AG04449 (cell line): ENCODE data around the gene SLC5A7.

ENCODE experiments used
- CTCF ChIA-PET: fragments of 350-600 bp; formaldehyde crosslinking; extraction: SDS; loops from one replicate; lab custom pipeline; 2021; ENCODE audit warnings: antibody characterized with exemption; lab: Yijun Ruan, JAX
- POLR2A ChIA-PET: fragments of 400-600, 350-600 bp; formaldehyde crosslinking; extraction: SDS; loops from one replicate; lab custom pipeline; 2020; ENCODE audit warnings: antibody characterized with exemption, inconsistent platforms; lab: Yijun Ruan, JAX
- DNase-seq: peaks from one replicate; pipeline ENCODE4 v3.0.0-alpha.2; 2010; ENCODE audit warnings: low read depth, low spot score
- H3K4me3 ChIP-seq: 2 replicates; pipeline ENCODE4 v1.5.1; 2011; ENCODE audit warnings: low read depth, mild to moderate bottlenecking, control low read depth, low read length
- CTCF ChIP-seq: IDR thresholded peaks from one replicate; pipeline ENCODE4 v1.5.1; 2011; ENCODE audit warnings: mild to moderate bottlenecking, moderate library complexity, low read length, control low read depth, inconsistent platforms; ENCODE audit not compliant: insufficient read depth; ENCODE audit errors: missing control alignments

Gene SLC5A7

GRCh38 chr2:108048752-108049151 lies 62.4 kb downstream of the SLC5A7 start:
- CTCF ChIA-PET, result no interaction called here
- no peak for DNase-seq
- POLR2A ChIA-PET, result no interaction called here
- no peak overlapping the region for H3K4me3 ChIP-seq
- no peak for TF ChIP-seq CTCF

- no peak overlapping the region for H3K4me3 ChIP-seq
- ChIA-PET POLR2A (no interaction called here), CTCF (no interaction called here)
- no peak for DNase-seq
- no peak for TF ChIP-seq CTCF
Measured at GRCh38 chr2:108058576-108059137, 72.3 kb downstream of the SLC5A7 start.

GRCh38 chr2:108061439-108062042 lies 75.2 kb downstream of the SLC5A7 start:
- no peak for DNase-seq
- no peak for TF ChIP-seq CTCF
- ChIA-PET POLR2A (no interaction called here), CTCF (no interaction called here)
- no peak overlapping the region for H3K4me3 ChIP-seq
